Cardiac fibroblast (primary cell): ENCODE data around the gene IL2RA.

ENCODE experiments used
- DNase-seq, 2 donors: peaks; one replicate each; pipeline versions ENCODE4 v3.0.0 to v3.0.0-alpha.2; 2010; ENCODE audit warnings: low read depth in 2 of 2
- H3K4me3 ChIP-seq, 2 donors: replicated peaks in 1 of 2; 1 replicate in 1 of 2; 2 replicates in 1 of 2; pipeline ENCODE4 v1.5.1; 2011; ENCODE audit warnings: low read depth in 2 of 2, low read length in 2 of 2, mild to moderate bottlenecking in 2 of 2, moderate library complexity in 1 of 2
- TF ChIP-seq, protein P1 (sequence below): IDR thresholded peaks from one replicate; pipeline ENCODE4 v1.5.1; 2011; ENCODE audit warnings: low read depth, mild to moderate bottlenecking, low read length, inconsistent platforms

The IL2RA gene

DNA sequence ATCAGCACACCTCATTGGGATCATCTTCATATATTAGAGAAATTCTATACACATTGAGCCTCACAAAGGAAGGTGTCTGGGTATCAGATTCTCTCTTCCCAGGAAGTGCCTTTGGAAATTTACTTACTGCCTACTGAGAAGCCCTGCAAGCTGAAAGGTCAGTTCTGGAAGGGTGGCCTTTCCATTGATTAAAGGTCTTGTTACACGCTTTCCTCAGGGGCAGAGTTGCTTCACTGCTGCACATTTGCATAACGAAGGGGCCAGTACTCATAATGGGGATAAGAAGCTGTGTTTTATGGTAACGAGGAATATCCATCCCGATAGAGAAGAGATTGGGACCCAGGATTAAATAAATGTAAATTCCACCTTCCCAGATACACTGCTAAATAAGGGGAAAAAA lies 65.5 kb downstream of the IL2RA start:
- no peak overlapping the region for H3K4me3 ChIP-seq
- no peak for DNase-seq
- TF ChIP-seq, protein P1, sequence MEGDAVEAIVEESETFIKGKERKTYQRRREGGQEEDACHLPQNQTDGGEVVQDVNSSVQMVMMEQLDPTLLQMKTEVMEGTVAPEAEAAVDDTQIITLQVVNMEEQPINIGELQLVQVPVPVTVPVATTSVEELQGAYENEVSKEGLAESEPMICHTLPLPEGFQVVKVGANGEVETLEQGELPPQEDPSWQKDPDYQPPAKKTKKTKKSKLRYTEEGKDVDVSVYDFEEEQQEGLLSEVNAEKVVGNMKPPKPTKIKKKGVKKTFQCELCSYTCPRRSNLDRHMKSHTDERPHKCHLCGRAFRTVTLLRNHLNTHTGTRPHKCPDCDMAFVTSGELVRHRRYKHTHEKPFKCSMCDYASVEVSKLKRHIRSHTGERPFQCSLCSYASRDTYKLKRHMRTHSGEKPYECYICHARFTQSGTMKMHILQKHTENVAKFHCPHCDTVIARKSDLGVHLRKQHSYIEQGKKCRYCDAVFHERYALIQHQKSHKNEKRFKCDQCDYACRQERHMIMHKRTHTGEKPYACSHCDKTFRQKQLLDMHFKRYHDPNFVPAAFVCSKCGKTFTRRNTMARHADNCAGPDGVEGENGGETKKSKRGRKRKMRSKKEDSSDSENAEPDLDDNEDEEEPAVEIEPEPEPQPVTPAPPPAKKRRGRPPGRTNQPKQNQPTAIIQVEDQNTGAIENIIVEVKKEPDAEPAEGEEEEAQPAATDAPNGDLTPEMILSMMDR = no peak

DNA sequence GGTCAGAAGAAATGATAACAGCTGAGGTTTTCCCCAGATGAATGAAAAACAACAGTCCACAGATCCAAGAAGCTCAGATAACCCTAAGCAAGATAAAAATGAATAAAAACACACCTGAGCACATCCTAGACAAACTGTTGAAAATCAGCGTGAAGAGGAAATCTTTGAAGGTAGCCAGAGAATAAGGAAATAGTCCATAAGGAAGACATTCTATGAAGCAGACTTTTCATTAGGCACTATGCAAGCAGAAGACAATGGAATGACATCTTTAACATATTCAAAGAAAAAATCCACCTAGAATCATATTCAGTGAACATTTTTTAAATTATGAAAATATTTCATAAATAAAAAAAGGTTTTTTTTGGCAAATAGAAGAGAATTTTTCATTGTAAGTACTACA lies 69.8 kb downstream of the IL2RA start:
- TF ChIP-seq, protein P1 = no peak
- DNase-seq = no peak

DNA sequence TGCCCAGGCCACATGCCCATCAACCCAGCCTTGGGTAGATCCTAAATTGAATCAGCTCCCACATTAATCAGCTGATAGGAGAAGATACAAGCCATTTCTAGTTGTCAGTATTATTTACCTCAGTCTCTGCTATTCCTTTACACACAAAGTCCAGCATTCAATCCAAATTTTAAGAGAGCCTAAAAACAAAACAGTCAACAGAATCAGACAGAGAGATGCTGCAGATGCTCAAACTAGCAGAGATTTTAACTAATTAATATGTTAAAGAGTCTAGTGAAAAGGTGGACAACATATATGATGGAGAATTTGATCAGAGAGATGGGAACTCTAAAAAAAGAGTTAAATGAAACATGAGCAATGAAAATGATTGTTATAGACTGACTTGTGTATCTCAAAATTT lies 70.5 kb downstream of the IL2RA start:
- TF ChIP-seq, protein P1 = no peak
- H3K4me3 ChIP-seq = no peak overlapping the region
- DNase-seq = no peak

More for the DNA sequence above, 69.8 kb downstream of the IL2RA start:
- no peak overlapping the region for H3K4me3 ChIP-seq

DNA sequence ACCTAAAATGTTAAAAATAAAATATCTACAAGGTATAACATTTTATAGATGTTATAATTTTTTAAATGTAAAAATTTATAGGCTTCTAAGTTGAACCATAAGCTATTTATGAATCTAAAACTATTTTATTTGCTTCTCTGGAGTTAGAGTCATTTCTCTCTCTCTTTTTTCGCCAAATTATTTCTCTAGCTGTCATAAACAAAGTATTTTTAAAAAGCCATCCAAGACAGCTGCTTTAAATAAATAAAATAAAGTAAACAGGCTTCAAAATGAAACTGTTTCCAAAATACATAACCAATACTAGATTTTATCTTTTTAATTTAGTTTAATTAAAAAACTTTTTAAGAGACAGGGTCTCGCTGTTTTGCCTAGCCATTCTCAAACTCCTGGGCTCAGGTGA lies 72.4 kb downstream of the IL2RA start:
- H3K4me3 ChIP-seq = no peak overlapping the region
- DNase-seq = no peak
- TF ChIP-seq, protein P1 = no peak

DNA sequence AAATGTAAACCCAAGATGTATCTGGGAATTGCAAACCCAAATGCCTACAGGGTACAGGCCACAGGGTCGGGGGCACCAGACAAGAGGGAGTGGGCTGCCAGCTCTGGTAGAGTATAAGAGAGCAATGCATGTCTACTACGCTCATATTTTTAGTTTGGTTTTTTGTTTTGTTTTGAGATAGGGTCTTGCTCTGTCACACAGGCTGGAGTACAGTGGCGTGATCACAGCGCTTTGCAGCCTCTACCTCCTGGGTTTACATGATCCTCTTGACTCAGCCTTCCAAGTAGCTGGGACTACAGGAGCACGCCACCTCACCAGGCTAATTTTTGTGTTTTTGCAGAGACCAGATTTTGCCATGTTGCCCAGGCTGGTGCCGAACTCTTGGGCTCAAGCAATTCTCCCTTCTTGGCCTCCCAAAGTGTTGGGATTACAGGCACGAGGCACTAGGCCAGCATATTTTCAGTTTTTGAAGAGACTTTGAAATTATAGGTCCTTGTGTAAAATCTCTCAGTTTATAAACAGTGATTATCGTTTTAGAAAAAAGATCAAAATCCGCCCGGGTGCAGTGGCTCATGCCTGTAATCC lies 73.7 kb downstream of the IL2RA start:
- no peak overlapping the region for H3K4me3 ChIP-seq
- DNase-seq = no peak

DNA sequence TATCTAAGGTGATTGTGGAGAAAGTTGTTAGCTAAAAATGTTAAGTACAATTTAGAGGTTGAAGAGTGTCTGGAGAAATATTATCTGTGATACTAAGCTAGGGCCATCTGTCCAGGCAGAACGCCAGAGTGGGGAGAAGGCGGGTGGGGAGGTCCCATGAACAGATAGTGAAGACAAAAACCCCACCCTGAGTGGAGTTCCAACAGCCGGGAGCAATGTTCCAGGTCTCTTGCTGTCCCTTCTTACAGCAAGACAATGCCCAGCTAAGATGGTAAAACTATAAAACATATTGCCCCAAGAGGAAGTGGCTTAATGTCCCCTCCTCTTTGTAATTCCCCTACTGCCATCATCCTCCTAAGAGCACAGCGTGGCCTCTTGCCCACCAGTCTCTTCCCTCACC lies 74.4 kb downstream of the IL2RA start:
- H3K4me3 ChIP-seq = no peak overlapping the region
- TF ChIP-seq, protein P1 = no peak

More for the DNA sequence above, 73.7 kb downstream of the IL2RA start:
- TF ChIP-seq, protein P1 = no peak

DNA sequence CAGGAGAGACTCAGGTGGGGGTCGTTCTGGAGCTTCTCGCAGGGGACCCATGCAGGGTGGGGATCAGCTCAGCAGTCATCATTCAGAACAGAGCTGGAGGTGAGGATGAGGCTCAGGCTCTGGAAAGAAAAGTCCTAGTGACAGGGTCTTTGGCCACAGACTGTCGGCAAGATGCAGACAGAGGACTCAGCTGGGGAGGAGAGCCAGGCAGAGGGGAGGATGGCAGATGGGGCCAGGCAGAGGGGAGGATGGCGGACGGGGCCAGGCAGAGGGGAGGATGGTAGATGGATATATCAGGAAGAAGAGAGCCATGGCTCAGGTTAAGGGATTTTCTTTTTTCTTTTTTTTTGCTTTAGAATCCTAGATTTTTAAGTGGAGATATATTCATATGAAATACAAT lies 77.1 kb downstream of the IL2RA start:
- no peak overlapping the region for H3K4me3 ChIP-seq
- DNase-seq = no peak
- TF ChIP-seq, protein P1 = no peak

More for the DNA sequence above, 74.4 kb downstream of the IL2RA start:
- DNase-seq = no peak
